C1 segment of cervical spinal cord (tissue), 14 donors: Measurements from ENCODE around the gene RAB27B.
"Not testable (repeated sequence)": the region's sequence is repeated elsewhere in the genome, so short reads cannot be mapped to it uniquely, and the experiment has no call there.

Experiments used
- DNase-seq, 14 donors: peaks; one replicate each; lab custom pipeline; 2025; lab: John Stamatoyannopoulos, UW

Gene RAB27B

GRCh38 chr18:54815086-54815485, 13.2 kb upstream of the RAB27B start:
- no peak for DNase-seq

- not testable (repeated sequence) for DNase-seq
Observed at GRCh38 chr18:54820785-54821275, 7.4 kb upstream of the RAB27B start.

- no peak for DNase-seq
Observed at GRCh38 chr18:54822872-54823845, 5.1 kb upstream of the RAB27B start.

GRCh38 chr18:54824761-54825160, 3.5 kb upstream of the RAB27B start:
- peak in 1 of 14 donors; percentile 6 for DNase-seq

GRCh38 chr18:54825601-54826344, 2.5 kb upstream of the RAB27B start:
- peak in 2 of 14 donors; percentile 20 to 91 for DNase-seq

- no peak for DNase-seq
Observed at GRCh38 chr18:54828986-54829385, 709 bp downstream of the RAB27B start.

- DNase-seq, result no peak
Observed at GRCh38 chr18:54829856-54830255, 1.6 kb downstream of the RAB27B start.

- DNase-seq, result no peak
Observed at GRCh38 chr18:54830260-54830659, 2.0 kb downstream of the RAB27B start.

- DNase-seq, result no peak
Observed at GRCh38 chr18:54830866-54831265, 2.6 kb downstream of the RAB27B start.

- DNase-seq, result no peak
Observed at GRCh38 chr18:54835944-54836343, 7.7 kb downstream of the RAB27B start.

GRCh38 chr18:54843314-54843713, 15.0 kb downstream of the RAB27B start:
- DNase-seq, result no peak

- no peak for DNase-seq
Observed at GRCh38 chr18:54845787-54846186, 17.5 kb downstream of the RAB27B start.

- DNase-seq, result no peak
Observed at GRCh38 chr18:54848121-54848520, 19.8 kb downstream of the RAB27B start.

GRCh38 chr18:54849683-54850082, 21.4 kb downstream of the RAB27B start:
- no peak for DNase-seq

GRCh38 chr18:54850598-54850997, 22.3 kb downstream of the RAB27B start:
- no peak for DNase-seq

- DNase-seq, result no peak
Observed at GRCh38 chr18:54852780-54853675, 24.8 kb downstream of the RAB27B start.

GRCh38 chr18:54855050-54855449, 26.8 kb downstream of the RAB27B start:
- DNase-seq, result not testable (repeated sequence)

- no peak for DNase-seq
Observed at GRCh38 chr18:54856105-54856646, 27.9 kb downstream of the RAB27B start.

GRCh38 chr18:54857499-54857898, 29.2 kb downstream of the RAB27B start:
- DNase-seq, result no peak

- no peak for DNase-seq
Observed at GRCh38 chr18:54859667-54860421, 31.6 kb downstream of the RAB27B start.
